Neuron (in vitro differentiated cells): ENCODE data around the gene MMS22L.

Experiments
- H2AFZ ChIP-seq: one replicate; pipeline ENCODE4 v1.6.1; 2013; ENCODE audit warnings: low read depth, mild to moderate bottlenecking, inconsistent platforms, low read length, moderate library complexity
- H3K27me3 ChIP-seq: one replicate; pipeline ENCODE4 v1.6.1; 2013; ENCODE audit warnings: low read length; ENCODE audit not compliant: insufficient read depth
- H3K36me3 ChIP-seq: one replicate; pipeline ENCODE4 v1.6.1; 2013; ENCODE audit warnings: low read length; ENCODE audit not compliant: insufficient read depth
- H3K4me1 ChIP-seq: one replicate; pipeline ENCODE4 v1.6.1; 2013; ENCODE audit warnings: low read length; ENCODE audit not compliant: insufficient read depth
- H3K4me3 ChIP-seq: 2 replicates; pipeline ENCODE4 v1.5.1; 2013; ENCODE audit warnings: mild to moderate bottlenecking, low read length, moderate library complexity
- H3K9me3 ChIP-seq: one replicate; pipeline ENCODE4 v1.6.1; 2013; ENCODE audit warnings: low read length

The MMS22L gene

GRCh38 chr6:97113170-97113569 is 169.8 kb downstream of the MMS22L start:
- no peaks in the 10 kb centered on the region for H3K9me3 ChIP-seq

GRCh38 chr6:97111243-97111642 is 171.8 kb downstream of the MMS22L start:
- Histone ChIP-seq H3K9me3 (no peaks in the 10 kb centered on the region), H3K36me3 (no peaks in the 10 kb centered on the region), H2AFZ (no peak overlapping the region), H3K27me3 (no peaks in the 10 kb centered on the region), H3K4me1 (no peaks in the 10 kb centered on the region), H3K4me3 (no peak overlapping the region)

More at GRCh38 chr6:97113170-97113569, 169.8 kb downstream of the MMS22L start:
- H2AFZ ChIP-seq: no peak overlapping the region
- no peak overlapping the region for H3K4me3 ChIP-seq
- no peaks in the 10 kb centered on the region for H3K36me3 ChIP-seq
- H3K27me3 ChIP-seq: no peaks in the 10 kb centered on the region
- no peaks in the 10 kb centered on the region for H3K4me1 ChIP-seq

GRCh38 chr6:97110626-97111025 is 172.4 kb downstream of the MMS22L start:
- no peaks in the 10 kb centered on the region for H3K9me3 ChIP-seq
- peaks cover 4% of the 10 kb centered on the region for H3K4me1 ChIP-seq
- no peak overlapping the region for H3K4me3 ChIP-seq
- no peaks in the 10 kb centered on the region for H3K27me3 ChIP-seq
- H2AFZ ChIP-seq: no peak overlapping the region
- H3K36me3 ChIP-seq: no peaks in the 10 kb centered on the region

GRCh38 chr6:97110149-97110548 is 172.9 kb downstream of the MMS22L start:
- H3K27me3 ChIP-seq: no peaks in the 10 kb centered on the region
- H3K4me3 ChIP-seq: no peak overlapping the region
- no peaks in the 10 kb centered on the region for H3K36me3 ChIP-seq
- no peaks in the 10 kb centered on the region for H3K9me3 ChIP-seq
- no peak overlapping the region for H2AFZ ChIP-seq
- peaks cover 9% of the 10 kb centered on the region for H3K4me1 ChIP-seq

- H2AFZ ChIP-seq: no peak overlapping the region
- no peaks in the 10 kb centered on the region for H3K36me3 ChIP-seq
- no peaks in the 10 kb centered on the region for H3K27me3 ChIP-seq
- H3K4me1 ChIP-seq: peaks cover 11% of the 10 kb centered on the region
- H3K9me3 ChIP-seq: no peaks in the 10 kb centered on the region
- no peak overlapping the region for H3K4me3 ChIP-seq
These were observed 173.6 kb downstream of the MMS22L start for GRCh38 chr6:97109444-97109843.

GRCh38 chr6:97102145-97102790 is 180.7 kb downstream of the MMS22L start:
- H3K9me3 ChIP-seq: no peaks in the 10 kb centered on the region
- no peaks in the 10 kb centered on the region for H3K36me3 ChIP-seq
- no peak overlapping the region for H2AFZ ChIP-seq
- no peak overlapping the region for H3K4me3 ChIP-seq
- peaks cover 22% of the 10 kb centered on the region for H3K4me1 ChIP-seq
- H3K27me3 ChIP-seq: no peaks in the 10 kb centered on the region

GRCh38 chr6:97100696-97101095 is 182.3 kb downstream of the MMS22L start:
- no peaks in the 10 kb centered on the region for H3K36me3 ChIP-seq
- H3K4me1 ChIP-seq: peaks cover 23% of the 10 kb centered on the region
- H3K27me3 ChIP-seq: no peaks in the 10 kb centered on the region
- H3K9me3 ChIP-seq: no peaks in the 10 kb centered on the region
- no peak overlapping the region for H2AFZ ChIP-seq
- H3K4me3 ChIP-seq: no peak overlapping the region

- H3K36me3 ChIP-seq: no peaks in the 10 kb centered on the region
- H3K27me3 ChIP-seq: no peaks in the 10 kb centered on the region
- H3K4me1 ChIP-seq: peaks cover 16% of the 10 kb centered on the region
- no peak overlapping the region for H3K4me3 ChIP-seq
- H3K9me3 ChIP-seq: no peaks in the 10 kb centered on the region
- peak overlapping the region; percentile 49 for H2AFZ ChIP-seq
These were observed 185.7 kb downstream of the MMS22L start for GRCh38 chr6:97097068-97098047.

- Histone ChIP-seq H2AFZ (no peak overlapping the region), H3K27me3 (no peaks in the 10 kb centered on the region), H3K4me3 (no peak overlapping the region), H3K4me1 (peaks cover 16% of the 10 kb centered on the region), H3K36me3 (no peaks in the 10 kb centered on the region), H3K9me3 (no peaks in the 10 kb centered on the region)
These were observed 187.6 kb downstream of the MMS22L start for GRCh38 chr6:97095311-97095850.

GRCh38 chr6:97094376-97094775 is 188.6 kb downstream of the MMS22L start:
- Histone ChIP-seq H3K27me3 (no peaks in the 10 kb centered on the region), H3K36me3 (no peaks in the 10 kb centered on the region), H2AFZ (no peak overlapping the region), H3K9me3 (no peaks in the 10 kb centered on the region), H3K4me3 (no peak overlapping the region), H3K4me1 (peaks cover 16% of the 10 kb centered on the region)

GRCh38 chr6:97092673-97093305 is 190.2 kb downstream of the MMS22L start:
- H3K27me3 ChIP-seq: no peaks in the 10 kb centered on the region
- no peaks in the 10 kb centered on the region for H3K9me3 ChIP-seq
- H3K4me1 ChIP-seq: peaks cover 9% of the 10 kb centered on the region
- H3K4me3 ChIP-seq: no peak overlapping the region
- H2AFZ ChIP-seq: no peak overlapping the region
- no peaks in the 10 kb centered on the region for H3K36me3 ChIP-seq
